Parathyroid adenoma (tissue), 2 donors: ENCODE results near the gene RPP38.

Experiments used
- H2AFZ ChIP-seq: fragments of 300-600 bp; sonication (generic); one replicate; pipeline ENCODE4 v1.7.0; 2017; ENCODE audit warnings: antibody characterized with exemption, mild to moderate bottlenecking
- H3K27ac ChIP-seq: fragments of 300-600 bp; sonication (generic); one replicate; pipeline ENCODE4 v1.7.0; 2017
- H3K27me3 ChIP-seq: fragments of 300-600 bp; sonication (generic); one replicate; pipeline ENCODE4 v1.7.0; 2017; ENCODE audit warnings: low read length; ENCODE audit not compliant: control insufficient read depth, insufficient read depth
- H3K36me3 ChIP-seq: fragments of 300-600 bp; sonication (generic); one replicate; pipeline ENCODE4 v1.7.0; 2017; ENCODE audit warnings: low read length; ENCODE audit not compliant: control insufficient read depth, insufficient read depth
- H3K4me1 ChIP-seq: fragments of 300-600 bp; sonication (generic); one replicate; pipeline ENCODE4 v1.7.0; 2017; ENCODE audit warnings: control low read depth
- H3K4me2 ChIP-seq: fragments of 300-600 bp; sonication (generic); one replicate; pipeline ENCODE4 v1.7.0; 2017; ENCODE audit warnings: low read length
- H3K4me3 ChIP-seq: fragments of 300-600 bp; sonication (generic); one replicate; pipeline ENCODE4 v1.7.0; 2017; ENCODE audit warnings: low read depth, low read length
- H3K79me2 ChIP-seq: fragments of 300-600 bp; sonication (generic); one replicate; pipeline ENCODE4 v1.7.0; 2017; ENCODE audit warnings: control low read depth
- H3K9ac ChIP-seq: fragments of 300-600 bp; sonication (generic); one replicate; pipeline ENCODE4 v1.7.0; 2017; ENCODE audit warnings: mild to moderate bottlenecking
- H3K9me3 ChIP-seq: fragments of 300-600 bp; sonication (generic); one replicate; pipeline ENCODE4 v1.7.0; 2017; ENCODE audit warnings: low read length; ENCODE audit not compliant: control insufficient read depth
- CTCF ChIP-seq: fragments of 300-600 bp; sonication (generic); IDR thresholded peaks from one replicate; pipeline ENCODE4 v1.7.0; 2017; ENCODE audit warnings: antibody characterized with exemption, mild to moderate bottlenecking
- donor health status: primary hyperparathyroidism.

The RPP38 gene

GRCh38 chr10:15136129-15137035, 39.2 kb downstream of the RPP38 start:
- H3K36me3 ChIP-seq, result no peaks in the 10 kb centered on the region
- TF ChIP-seq CTCF, result no peak

GRCh38 chr10:15137036-15137359, 39.8 kb downstream of the RPP38 start:
- no peak for TF ChIP-seq CTCF
- H3K9me3 ChIP-seq, result no peaks in the 10 kb centered on the region
- no peaks in the 10 kb centered on the region for H3K27me3 ChIP-seq
- H3K4me1 ChIP-seq, result peaks cover under 1% of the 10 kb centered on the region
- H3K36me3 ChIP-seq, result no peaks in the 10 kb centered on the region
- H2AFZ ChIP-seq, result no peak overlapping the region
- no peak overlapping the region for H3K4me2 ChIP-seq
- no peak overlapping the region for H3K4me3 ChIP-seq
- no peak overlapping the region for H3K9ac ChIP-seq
- no peak overlapping the region for H3K27ac ChIP-seq
- H3K79me2 ChIP-seq, result peaks cover 7% of the 10 kb centered on the region

More at GRCh38 chr10:15136129-15137035, 39.2 kb downstream of the RPP38 start:
- H3K9ac ChIP-seq, result no peak overlapping the region
- no peak overlapping the region for H3K4me3 ChIP-seq
- no peak overlapping the region for H3K4me2 ChIP-seq
- peaks cover 7% of the 10 kb centered on the region for H3K79me2 ChIP-seq
- no peak overlapping the region for H2AFZ ChIP-seq
- H3K27me3 ChIP-seq, result no peaks in the 10 kb centered on the region
- no peaks in the 10 kb centered on the region for H3K4me1 ChIP-seq
- H3K27ac ChIP-seq, result no peak overlapping the region
- no peaks in the 10 kb centered on the region for H3K9me3 ChIP-seq

GRCh38 chr10:15137636-15138035, 40.5 kb downstream of the RPP38 start:
- Histone ChIP-seq H3K36me3 (no peaks in the 10 kb centered on the region), H3K9ac (no peak overlapping the region), H3K79me2 (peaks cover 7% of the 10 kb centered on the region), H3K4me2 (no peak overlapping the region), H3K27me3 (no peaks in the 10 kb centered on the region), H2AFZ (no peak overlapping the region), H3K4me1 (peaks cover 5% of the 10 kb centered on the region), H3K4me3 (no peak overlapping the region), H3K27ac (no peak overlapping the region), H3K9me3 (no peaks in the 10 kb centered on the region)
- TF ChIP-seq CTCF, result no peak

- peaks cover 5% of the 10 kb centered on the region for H3K4me1 ChIP-seq
- no peak overlapping the region for H3K27ac ChIP-seq
These were observed 43.5 kb downstream of the RPP38 start for GRCh38 chr10:15140698-15141097.

More at GRCh38 chr10:15140698-15141097, 43.5 kb downstream of the RPP38 start:
- Histone ChIP-seq H3K4me3 (no peak overlapping the region), H3K9ac (no peak overlapping the region), H3K36me3 (no peaks in the 10 kb centered on the region), H3K4me2 (no peak overlapping the region), H3K27me3 (no peaks in the 10 kb centered on the region), H3K79me2 (peaks cover 7% of the 10 kb centered on the region), H2AFZ (no peak overlapping the region), H3K9me3 (no peaks in the 10 kb centered on the region)
- no peak for TF ChIP-seq CTCF
